H54 (cell line): ENCODE results near the gene PITPNC1.
A peak's percentile ranks its signal among the peaks of the same experiment; 100 is the strongest.

Experiments
- DNase-seq: peaks from one replicate; pipeline ENCODE4 v3.0.0; 2011; ENCODE audit warnings: low spot score, mixed read lengths; ENCODE audit not compliant: insufficient read length
- FAIRE-seq: peaks from 3 replicates; lab custom pipeline; 2011; peaks lifted over from hg19 to GRCh38; lab: Jason Lieb, UNC
- POLR2A ChIP-seq: IDR thresholded peaks from 2 replicates; pipeline ENCODE4 v1.6.1; 2011; ENCODE audit warnings: low read depth, mild to moderate bottlenecking, low read length

Gene PITPNC1

DNA sequence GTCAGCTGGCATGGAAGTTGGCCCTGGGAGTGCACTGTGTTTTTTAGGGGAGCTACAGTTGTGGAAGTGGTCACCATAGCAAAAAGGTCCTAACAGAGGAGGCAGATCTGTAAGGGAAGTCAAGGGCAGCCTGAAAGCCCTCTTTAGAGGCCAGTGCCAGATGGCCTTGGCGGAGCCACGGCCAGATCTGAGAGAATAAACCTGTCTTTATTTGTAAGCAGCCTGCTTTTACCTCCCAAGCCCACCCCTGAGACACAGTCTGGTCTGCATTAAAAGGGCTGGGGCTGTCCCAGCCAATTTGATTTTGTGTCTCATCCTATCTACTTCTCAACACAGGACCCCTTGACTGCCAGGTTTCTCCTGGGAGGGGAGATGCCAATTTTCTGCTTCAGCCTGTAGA is 289.6 kb downstream of the PITPNC1 start:
- TF ChIP-seq POLR2A = no peak
- FAIRE-seq (no peak), DNase-seq (no peak)

GRCh38 chr17:67671493-67671892 is 294.4 kb downstream of the PITPNC1 start:
- FAIRE-seq (no peak), DNase-seq (no peak)
- TF ChIP-seq POLR2A = no peak

DNA sequence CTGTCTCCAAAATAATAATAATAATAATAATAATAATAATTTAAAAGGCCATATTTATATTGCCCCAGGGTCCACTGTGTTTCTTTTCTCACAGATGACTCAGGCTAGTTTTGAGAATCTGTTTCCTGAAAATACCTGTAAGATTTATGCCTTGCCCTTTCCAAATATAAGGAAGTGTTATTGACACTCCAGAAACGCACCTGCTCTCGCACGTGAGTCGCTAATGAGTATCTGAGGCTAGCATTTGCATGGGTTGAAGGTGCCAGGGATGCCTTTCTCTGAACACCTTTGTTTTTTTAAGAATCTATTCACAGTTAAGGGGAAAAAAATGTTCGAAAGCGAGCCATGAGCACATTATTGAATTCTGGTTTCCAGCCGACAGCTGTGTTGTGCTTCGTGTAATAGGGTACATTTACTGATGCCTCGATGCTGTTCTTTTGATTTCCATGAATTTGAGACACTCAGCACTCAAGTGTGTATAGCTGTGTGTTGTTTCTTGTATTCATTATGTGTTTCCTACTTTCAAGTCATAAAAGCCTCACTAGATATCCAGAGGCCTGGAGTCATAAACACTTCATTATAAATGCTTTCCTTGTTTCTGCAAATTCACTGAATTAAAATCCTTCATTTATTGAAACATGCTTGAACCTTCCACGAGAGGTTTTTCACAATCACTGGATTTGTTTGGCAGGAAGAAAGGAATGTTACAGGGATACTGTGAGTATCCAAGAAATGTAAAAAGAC is 295.7 kb downstream of the PITPNC1 start:
- DNase-seq (no peak), FAIRE-seq (no peak)
- no peak for TF ChIP-seq POLR2A

DNA sequence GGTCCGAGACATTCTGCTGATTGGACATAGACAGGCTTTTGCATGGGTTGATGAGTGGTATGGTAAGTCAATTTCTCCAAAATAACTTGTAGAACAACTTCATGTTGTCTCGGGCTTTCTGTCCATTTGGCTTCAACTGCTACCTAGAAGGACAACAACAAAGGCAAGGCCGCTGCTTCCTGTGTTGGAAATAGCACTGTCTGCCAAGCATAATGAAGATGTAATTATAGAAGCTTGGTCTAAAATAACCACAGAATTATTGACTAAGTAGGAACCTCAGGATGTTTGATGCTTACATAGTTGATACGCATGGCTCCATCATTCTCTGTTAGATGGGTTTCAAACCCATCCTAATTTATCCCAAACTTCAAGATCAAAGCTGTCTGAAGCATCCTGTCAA is 298.4 kb downstream of the PITPNC1 start:
- TF ChIP-seq POLR2A = no peak
- FAIRE-seq (no peak), DNase-seq (no peak)

DNA sequence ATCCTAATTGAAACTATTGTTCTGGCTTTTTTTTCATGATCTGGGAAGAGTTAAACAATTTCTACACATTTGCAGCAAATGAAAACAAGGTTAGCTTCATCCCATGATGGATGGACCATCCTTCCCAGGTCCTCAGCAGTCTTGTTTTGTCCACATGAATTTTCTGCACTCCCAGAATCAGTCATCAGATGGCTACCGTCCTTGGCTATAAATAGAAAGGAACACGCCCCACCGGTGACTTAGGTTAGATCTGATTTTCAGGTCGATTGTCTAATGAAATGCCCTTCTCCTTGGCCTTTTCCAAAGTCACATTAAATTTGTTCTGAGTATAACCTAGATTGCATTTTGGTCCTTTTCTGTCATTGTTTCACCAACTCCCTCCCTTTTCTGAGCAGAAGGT is 299.2 kb downstream of the PITPNC1 start:
- no peak for TF ChIP-seq POLR2A
- FAIRE-seq (no peak), DNase-seq (no peak)

- DNase-seq (no peak), FAIRE-seq (no peak)
- TF ChIP-seq POLR2A = no peak
These were observed 301.3 kb downstream of the PITPNC1 start for GRCh38 chr17:67678414-67678813.

- TF ChIP-seq POLR2A = no peak
- no peak for FAIRE-seq
These were observed 302.1 kb downstream of the PITPNC1 start for GRCh38 chr17:67679225-67679624.

GRCh38 chr17:67679721-67680120 is 302.6 kb downstream of the PITPNC1 start:
- FAIRE-seq (no peak), DNase-seq (no peak)
- no peak for TF ChIP-seq POLR2A

More at GRCh38 chr17:67679225-67679624, 302.1 kb downstream of the PITPNC1 start:
- no peak for DNase-seq

DNA sequence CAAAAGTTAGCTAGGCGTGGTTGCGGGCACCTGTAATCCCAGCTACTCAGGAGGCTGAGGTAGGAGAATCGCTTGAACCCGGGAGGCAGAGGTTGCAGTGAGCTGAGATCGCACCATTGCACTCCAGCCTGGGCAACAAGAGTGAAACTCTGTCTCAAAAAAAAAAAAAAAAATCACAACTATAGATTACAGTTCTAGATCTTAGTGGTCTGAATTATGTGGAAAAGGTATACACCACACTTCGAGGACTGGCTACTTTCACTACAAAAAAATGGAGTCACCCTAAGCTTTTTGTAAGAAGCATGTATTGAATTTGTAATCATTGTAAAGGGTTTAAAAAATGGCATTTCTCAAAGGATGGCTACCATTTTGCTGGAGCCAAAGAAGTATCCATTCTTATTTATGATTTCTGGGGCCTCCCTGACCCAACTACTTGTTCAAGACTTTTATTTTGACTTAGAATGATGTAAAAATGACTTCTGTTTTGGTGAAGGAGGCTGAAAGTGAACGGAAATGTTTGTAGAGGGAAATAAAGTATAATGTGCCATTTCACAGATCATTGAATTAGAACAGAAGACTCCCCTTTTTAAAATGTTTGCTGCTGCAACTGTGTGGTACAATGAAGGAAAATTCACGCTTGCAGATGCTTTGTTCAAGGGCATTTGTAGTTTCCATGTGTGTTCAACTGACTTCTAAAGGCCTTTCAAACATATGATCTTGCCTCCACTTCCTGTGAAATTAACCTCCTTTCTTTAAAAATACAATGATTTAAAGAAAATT is 303.6 kb downstream of the PITPNC1 start:
- no peak for DNase-seq
- no peak for TF ChIP-seq POLR2A

DNA sequence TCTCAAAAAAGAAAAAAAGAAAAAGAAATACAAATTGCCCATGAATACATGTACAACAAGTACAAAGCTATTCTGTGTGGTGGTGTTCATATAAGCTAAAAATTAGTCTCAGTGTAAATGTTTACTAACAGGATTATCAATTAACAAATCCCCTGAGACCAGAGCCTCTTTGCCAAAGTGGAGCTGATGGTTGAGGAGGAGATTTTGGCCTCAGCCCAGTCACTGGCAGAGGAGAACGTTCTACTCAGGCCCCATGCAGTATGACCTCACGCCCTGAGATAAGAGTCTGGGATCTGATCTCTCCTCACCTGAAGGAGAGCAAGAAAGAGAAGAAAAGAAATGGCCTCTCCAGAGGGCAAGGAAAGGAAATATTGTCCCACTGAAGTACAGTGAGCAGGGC is 305.1 kb downstream of the PITPNC1 start:
- FAIRE-seq (no peak), DNase-seq (no peak)
- no peak for TF ChIP-seq POLR2A

More for the DNA sequence above, 303.6 kb downstream of the PITPNC1 start:
- no peak for FAIRE-seq

DNA sequence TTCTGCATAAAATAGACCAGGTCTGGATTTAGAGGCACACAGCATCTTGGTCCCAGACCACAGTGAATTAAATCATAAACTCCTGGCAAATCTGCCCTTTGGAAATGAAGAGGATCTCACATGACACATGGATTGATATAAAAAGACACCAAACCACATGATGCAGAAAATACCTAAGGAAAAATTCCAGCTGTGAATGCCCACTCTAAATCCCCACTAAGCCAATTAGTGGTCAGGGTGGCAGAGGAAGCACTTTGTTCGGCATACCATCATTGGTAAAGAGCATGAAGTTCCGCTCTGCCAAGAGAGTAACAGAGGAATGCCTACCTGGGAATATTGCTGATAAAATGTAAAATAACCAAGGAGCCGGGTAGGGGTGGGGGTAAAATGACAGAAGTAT is 308.3 kb downstream of the PITPNC1 start:
- no peak for TF ChIP-seq POLR2A
- DNase-seq (no peak), FAIRE-seq (no peak)

DNA sequence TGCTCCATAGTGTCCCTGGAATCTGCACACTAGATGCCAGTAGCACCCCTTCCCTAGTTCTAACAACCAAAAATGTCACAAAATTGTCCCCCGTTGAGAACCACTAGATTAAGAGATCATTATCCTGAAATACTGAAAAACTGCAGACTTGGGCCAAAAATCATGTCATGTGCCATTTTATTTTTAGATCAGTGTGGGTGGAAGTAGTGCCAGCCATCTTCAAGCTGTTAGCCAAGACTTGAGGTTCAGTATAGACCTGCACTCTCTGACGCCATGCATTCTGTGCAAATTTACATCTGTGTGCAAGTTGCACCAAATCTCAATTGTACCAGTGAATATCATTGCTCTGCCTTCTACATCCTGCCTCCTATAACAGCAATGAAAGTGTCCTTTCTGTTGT is 309.2 kb downstream of the PITPNC1 start:
- FAIRE-seq = no peak
- DNase-seq = no peak
- TF ChIP-seq POLR2A = no peak

- DNase-seq (no peak), FAIRE-seq (no peak)
- no peak for TF ChIP-seq POLR2A
These were observed 310.4 kb downstream of the PITPNC1 start for GRCh38 chr17:67687511-67687910.

- DNase-seq = peak; percentile 52
- TF ChIP-seq POLR2A = no peak
- FAIRE-seq = no peak
These were observed 312.6 kb downstream of the PITPNC1 start for GRCh38 chr17:67689534-67690177.

GRCh38 chr17:67693811-67694210 is 316.7 kb downstream of the PITPNC1 start:
- no peak for FAIRE-seq

More at GRCh38 chr17:67693811-67694210, 316.7 kb downstream of the PITPNC1 start:
- TF ChIP-seq POLR2A = no peak
- no peak for DNase-seq
